Stimulated activated naive B cell treated with anti-CD40 and anti-IgM and Interleukin-4, amounts not matched to agents 10 μg/mL and 1 μg/mL and 100 μg/mL, for 72 hours (primary cell): Measurements from ENCODE around the gene PARP8.
"Not testable (repeated sequence)": the region's sequence is repeated elsewhere in the genome, so short reads cannot be mapped to it uniquely, and the experiment has no call there.

Experiments used
- ATAC-seq, 2 donors: fragments of 150-1000 bp; cut with Tn5 transposase; replicated peaks; 2 replicates each; pipeline ENCODE4 v1.10.0; 2021; ENCODE audit warnings: moderate library complexity in 1 of 2
- DNase-seq: peaks from one replicate; pipeline ENCODE4 v3.0.0; 2021
- H3K27ac Mint-ChIP-seq: one replicate; pipeline ENCODE4 v1.8.0; 2022; ENCODE audit warnings: mild to moderate bottlenecking, mixed read lengths
- H3K27me3 Mint-ChIP-seq, 2 donors: one replicate each; pipeline ENCODE4 v1.8.0; 2022; ENCODE audit warnings: mixed read lengths in 2 of 2
- H3K36me3 Mint-ChIP-seq, 2 donors: one replicate each; pipeline ENCODE4 v1.8.0; 2022; ENCODE audit warnings: mixed read lengths in 2 of 2, mild to moderate bottlenecking in 1 of 2
- H3K4me1 Mint-ChIP-seq, 2 donors: one replicate each; pipeline ENCODE4 v1.8.0; 2022; ENCODE audit warnings: mixed read lengths in 2 of 2, mild to moderate bottlenecking in 1 of 2
- H3K4me3 Mint-ChIP-seq, 2 donors: one replicate each; pipeline ENCODE4 v1.8.0; 2022; ENCODE audit warnings: mild to moderate bottlenecking in 2 of 2, mixed read lengths in 2 of 2, moderate library complexity in 1 of 2
- H3K9me3 Mint-ChIP-seq, 2 donors: one replicate each; pipeline ENCODE4 v1.8.0; 2022; ENCODE audit warnings: mixed read lengths in 2 of 2, mild to moderate bottlenecking in 1 of 2

PARP8 gene

DNA sequence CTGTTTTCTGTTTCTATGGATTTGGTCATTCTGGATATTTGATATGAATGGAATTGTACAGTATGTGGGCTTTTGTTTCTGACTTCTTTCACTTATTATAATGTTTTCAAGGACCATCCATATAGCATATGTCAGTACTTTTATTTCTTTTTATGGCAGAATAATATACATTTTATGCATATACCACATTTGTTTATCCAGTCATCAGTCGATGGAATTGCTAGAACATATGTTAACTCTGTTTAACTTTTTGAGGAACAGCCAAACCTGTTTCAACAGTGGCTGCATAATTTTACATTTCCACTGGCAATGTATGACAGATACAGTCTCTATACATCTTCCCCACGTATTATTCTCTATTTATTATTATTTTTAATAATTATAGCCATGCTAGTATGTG lies 131.6 kb downstream of the PARP8 start:
- DNase-seq (no peak), ATAC-seq (no peak)
- Mint-ChIP-seq H3K36me3 (peaks cover 32 to 47% of the 10 kb centered on the region in 2 donors), H3K27me3 (no peaks in the 10 kb centered on the region), H3K4me3 (no peak overlapping the region), H3K27ac (no peak overlapping the region), H3K4me1 (peaks cover 0 to 5% of the 10 kb centered on the region in 2 donors), H3K9me3 (peaks cover 2 to 11% of the 10 kb centered on the region in 2 donors)

DNA sequence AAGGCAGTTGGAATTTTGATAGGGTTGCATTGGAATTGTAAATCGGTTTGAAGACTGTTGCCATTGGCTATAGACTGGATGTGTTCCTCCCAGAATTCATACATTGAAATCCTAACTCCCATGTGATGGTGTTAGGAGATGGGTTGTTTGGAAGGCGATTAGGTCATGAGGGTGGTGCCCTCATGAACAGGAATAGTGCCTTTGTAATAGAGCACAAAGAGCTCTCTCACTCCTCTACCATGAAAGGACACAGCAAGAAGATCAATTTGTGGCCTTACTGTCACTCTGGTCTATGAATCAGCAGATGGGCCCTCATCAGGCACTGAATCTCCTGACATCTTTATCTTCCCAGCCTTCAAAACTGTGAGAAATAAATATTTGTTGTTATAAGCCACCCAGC lies 133.2 kb downstream of the PARP8 start:
- DNase-seq (no peak), ATAC-seq (no peak)
- peaks cover 0 to 5% of the 10 kb centered on the region in 2 donors for H3K4me1 Mint-ChIP-seq
- H3K9me3 Mint-ChIP-seq, result peaks cover 7 to 18% of the 10 kb centered on the region in 2 donors
- H3K36me3 Mint-ChIP-seq, result peaks cover 43 to 59% of the 10 kb centered on the region in 2 donors
- no peak overlapping the region for H3K4me3 Mint-ChIP-seq
- no peak overlapping the region for H3K27ac Mint-ChIP-seq
- H3K27me3 Mint-ChIP-seq, result no peaks in the 10 kb centered on the region

DNA sequence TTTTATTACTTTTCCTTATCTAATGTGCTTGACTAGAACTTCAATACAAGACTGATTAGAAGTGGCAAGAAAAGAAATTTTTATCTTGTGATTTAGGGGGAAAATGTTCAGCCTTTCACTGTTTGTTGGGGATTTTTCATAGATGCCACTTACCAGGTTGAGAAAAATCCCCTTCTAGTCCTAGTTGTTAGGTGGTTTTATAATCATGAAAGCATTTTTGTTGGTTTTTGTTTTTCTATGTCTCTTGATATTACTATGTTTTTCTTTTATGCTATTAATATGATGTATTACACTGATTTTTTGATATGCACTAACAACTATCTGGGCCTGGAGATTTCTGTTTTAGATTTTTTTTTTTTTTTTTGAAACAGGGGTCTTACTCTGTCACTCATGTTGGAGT lies 134.0 kb downstream of the PARP8 start:
- peak in 1 of 2 donors; percentile 41 for ATAC-seq
- H3K27ac Mint-ChIP-seq, result no peak overlapping the region
- peaks cover 7 to 18% of the 10 kb centered on the region in 2 donors for H3K9me3 Mint-ChIP-seq
- H3K27me3 Mint-ChIP-seq, result no peaks in the 10 kb centered on the region
- H3K4me1 Mint-ChIP-seq, result peaks cover 2 to 5% of the 10 kb centered on the region in 2 donors
- peaks cover 38 to 51% of the 10 kb centered on the region in 2 donors for H3K36me3 Mint-ChIP-seq
- DNase-seq, result no peak
- H3K4me3 Mint-ChIP-seq, result no peak overlapping the region

DNA sequence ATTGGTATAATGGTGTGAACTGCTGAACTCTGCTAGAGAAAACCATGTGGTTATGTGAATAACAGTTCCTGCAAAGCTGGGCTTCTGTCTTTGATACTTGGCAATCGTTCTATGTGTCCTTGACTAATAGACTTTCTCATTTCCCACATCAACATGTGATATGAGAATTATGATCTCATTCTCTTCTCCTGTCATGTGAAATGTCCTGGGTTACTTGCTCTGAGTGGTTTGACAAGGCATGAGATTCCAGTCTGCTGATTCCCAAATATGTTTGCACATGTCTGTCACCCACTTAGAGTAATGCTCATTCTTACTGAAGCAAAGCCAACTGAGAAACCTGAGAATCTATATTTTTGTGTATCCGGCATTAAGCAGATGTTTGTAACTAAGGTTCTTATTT lies 141.2 kb downstream of the PARP8 start:
- ATAC-seq (no peak), DNase-seq (no peak)
- H3K4me1 Mint-ChIP-seq, result peaks cover 3 to 9% of the 10 kb centered on the region in 2 donors
- no peak overlapping the region for H3K4me3 Mint-ChIP-seq
- peaks cover 14% of the 10 kb centered on the region in 2 donors for H3K9me3 Mint-ChIP-seq
- peaks cover 46 to 55% of the 10 kb centered on the region in 2 donors for H3K36me3 Mint-ChIP-seq
- no peak overlapping the region for H3K27ac Mint-ChIP-seq
- no peaks in the 10 kb centered on the region for H3K27me3 Mint-ChIP-seq

DNA sequence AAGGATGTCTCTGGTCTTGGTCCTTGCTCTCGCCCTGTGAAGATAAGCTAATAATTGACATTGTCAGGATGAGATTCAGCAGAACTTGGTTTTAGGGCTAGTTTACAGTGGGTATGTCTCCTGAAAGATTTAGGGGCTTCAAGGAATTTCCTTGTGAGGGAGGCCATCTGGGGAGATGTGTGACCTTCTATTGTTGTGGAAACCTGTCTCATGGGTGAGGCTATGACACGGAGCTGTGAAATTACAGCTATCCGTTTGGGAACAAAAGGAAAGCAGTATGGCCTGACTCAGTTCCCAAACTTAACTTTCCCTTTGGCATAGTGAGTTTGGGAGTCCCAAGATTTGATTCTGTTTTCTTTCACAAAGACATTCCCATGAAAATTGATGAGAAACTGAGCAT lies 142.0 kb downstream of the PARP8 start:
- H3K4me3 Mint-ChIP-seq, result no peak overlapping the region

DNA sequence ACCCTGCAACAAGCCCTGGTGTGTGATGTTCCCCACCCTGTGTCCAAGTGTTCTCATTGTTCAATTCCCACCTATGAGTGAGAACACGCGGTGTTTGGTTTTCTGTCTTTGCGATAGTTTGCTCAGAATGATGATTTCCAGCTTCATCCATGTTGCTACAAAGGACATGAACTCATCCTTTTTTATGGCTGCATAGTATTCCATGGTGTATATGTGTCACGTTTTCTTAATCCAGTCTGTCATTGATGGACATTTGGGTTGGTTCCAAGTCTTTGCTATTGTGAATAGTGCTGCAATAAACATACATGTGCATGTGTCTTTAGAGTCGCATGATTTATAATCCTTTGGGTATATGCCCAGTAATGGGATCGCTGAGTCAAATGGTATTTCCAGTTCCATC lies 145.3 kb downstream of the PARP8 start:
- H3K36me3 Mint-ChIP-seq, result peaks cover 29 to 37% of the 10 kb centered on the region in 2 donors
- H3K4me1 Mint-ChIP-seq, H3K27ac Mint-ChIP-seq, DNase-seq, H3K4me3 Mint-ChIP-seq, ATAC-seq, H3K27me3 Mint-ChIP-seq, H3K9me3 Mint-ChIP-seq: not testable (repeated sequence)

More for the DNA sequence above, 142.0 kb downstream of the PARP8 start:
- DNase-seq (no peak), ATAC-seq (no peak)
- Mint-ChIP-seq H3K27me3 (no peaks in the 10 kb centered on the region), H3K27ac (no peak overlapping the region), H3K36me3 (peaks cover 40 to 48% of the 10 kb centered on the region in 2 donors), H3K4me1 (peaks cover 3 to 9% of the 10 kb centered on the region in 2 donors), H3K9me3 (peaks cover 6 to 7% of the 10 kb centered on the region in 2 donors)

DNA sequence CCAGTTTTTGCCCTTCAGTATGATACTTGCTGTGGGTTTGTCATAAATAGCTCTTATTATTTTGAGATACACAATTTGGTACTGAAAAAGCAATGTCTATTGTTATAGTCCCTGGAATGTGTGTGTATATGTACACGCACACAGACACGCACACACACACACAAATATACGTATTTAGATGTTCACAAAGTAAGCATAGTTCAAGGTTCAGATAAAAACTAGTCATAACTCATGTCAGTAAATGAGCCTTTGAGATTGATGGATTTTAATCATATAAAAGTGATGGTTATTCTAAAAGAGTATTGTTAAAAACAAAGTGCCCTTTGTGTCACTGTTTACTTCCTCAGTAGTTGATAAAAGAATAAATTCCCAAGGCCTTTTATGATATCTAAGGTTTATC lies 147.3 kb downstream of the PARP8 start:
- peaks cover 20 to 30% of the 10 kb centered on the region in 2 donors for H3K36me3 Mint-ChIP-seq

DNA sequence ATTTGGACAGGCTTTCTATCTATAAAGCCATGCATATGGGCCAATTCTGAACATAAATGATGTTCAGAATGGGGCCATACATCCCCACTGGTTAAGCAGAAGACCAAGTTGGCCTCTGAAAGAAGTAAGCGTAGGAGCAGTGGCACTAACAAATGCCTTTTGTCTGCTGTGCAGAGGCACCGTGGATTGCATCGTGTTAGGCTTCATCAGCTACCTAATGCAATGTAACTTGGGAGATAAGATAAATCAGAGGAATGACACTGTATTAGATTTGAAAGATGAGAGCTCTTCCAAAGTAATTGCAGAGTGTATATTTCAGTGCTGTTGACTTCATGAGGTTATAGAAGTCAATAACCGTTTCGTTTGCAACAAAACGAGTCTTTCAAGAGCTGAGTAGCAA lies 148.1 kb downstream of the PARP8 start:
- no peak overlapping the region for H3K4me3 Mint-ChIP-seq
- ATAC-seq (no peak), DNase-seq (no peak)
- H3K36me3 Mint-ChIP-seq, result peaks cover 20 to 31% of the 10 kb centered on the region in 2 donors
- H3K27ac Mint-ChIP-seq, result no peak overlapping the region
- no peaks in the 10 kb centered on the region for H3K27me3 Mint-ChIP-seq
- H3K4me1 Mint-ChIP-seq, result no peaks in the 10 kb centered on the region
- H3K9me3 Mint-ChIP-seq, result peaks cover 0 to 5% of the 10 kb centered on the region in 2 donors

More for the DNA sequence above, 147.3 kb downstream of the PARP8 start:
- no peaks in the 10 kb centered on the region for H3K4me1 Mint-ChIP-seq
- H3K4me3 Mint-ChIP-seq, result no peak overlapping the region
- H3K27ac Mint-ChIP-seq, result no peak overlapping the region
- no peaks in the 10 kb centered on the region for H3K27me3 Mint-ChIP-seq
- DNase-seq, result no peak
- ATAC-seq, result no peak
- H3K9me3 Mint-ChIP-seq, result peaks cover 0 to 5% of the 10 kb centered on the region in 2 donors

DNA sequence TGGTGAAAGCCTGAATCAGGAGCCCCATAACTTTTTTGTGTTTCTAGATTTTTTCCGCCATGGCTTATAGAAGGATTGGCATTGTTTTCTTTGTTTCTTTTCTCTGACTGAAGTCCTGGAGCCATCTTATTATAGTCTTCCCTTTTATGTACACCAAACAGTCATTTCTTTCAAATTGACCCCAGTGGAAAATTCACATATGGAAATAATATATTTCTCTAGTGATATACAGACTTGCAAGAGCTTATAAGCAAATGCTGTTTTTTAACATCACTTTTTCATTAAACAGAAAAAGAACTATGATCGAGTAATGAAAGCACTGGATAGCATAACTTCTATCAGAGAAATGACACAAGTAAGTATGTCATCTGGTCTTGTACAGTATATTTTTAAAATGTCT lies 155.6 kb downstream of the PARP8 start:
- ATAC-seq (no peak), DNase-seq (no peak)
- Mint-ChIP-seq H3K27ac (no peak overlapping the region), H3K36me3 (peaks cover 11 to 45% of the 10 kb centered on the region in 2 donors), H3K4me3 (no peak overlapping the region), H3K9me3 (no peaks in the 10 kb centered on the region), H3K4me1 (peaks cover 0 to 6% of the 10 kb centered on the region in 2 donors), H3K27me3 (no peaks in the 10 kb centered on the region)

DNA sequence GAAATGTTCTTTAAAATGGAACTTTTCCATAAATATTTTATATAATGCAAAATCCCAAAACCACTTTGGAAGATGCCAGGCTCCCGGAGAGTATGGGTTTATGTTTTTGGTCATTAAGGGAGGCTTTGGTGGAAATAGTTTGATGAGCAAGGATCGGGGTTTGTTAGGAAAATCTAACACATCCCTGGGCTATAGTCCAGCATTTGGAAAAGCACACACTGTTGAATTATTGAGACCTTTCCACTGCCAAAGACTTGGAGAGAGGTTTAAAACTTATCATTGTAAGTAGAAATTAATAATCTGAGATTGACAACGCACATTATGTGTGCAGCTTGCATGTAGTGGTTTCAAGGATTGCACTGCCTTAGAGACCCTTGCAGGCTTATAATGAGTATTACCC lies 156.3 kb downstream of the PARP8 start:
- DNase-seq (no peak), ATAC-seq (no peak)
- Mint-ChIP-seq H3K4me1 (peaks cover 0 to 6% of the 10 kb centered on the region in 2 donors), H3K4me3 (no peak overlapping the region), H3K9me3 (no peaks in the 10 kb centered on the region), H3K27ac (no peak overlapping the region), H3K27me3 (no peaks in the 10 kb centered on the region), H3K36me3 (peaks cover 11 to 43% of the 10 kb centered on the region in 2 donors)

DNA sequence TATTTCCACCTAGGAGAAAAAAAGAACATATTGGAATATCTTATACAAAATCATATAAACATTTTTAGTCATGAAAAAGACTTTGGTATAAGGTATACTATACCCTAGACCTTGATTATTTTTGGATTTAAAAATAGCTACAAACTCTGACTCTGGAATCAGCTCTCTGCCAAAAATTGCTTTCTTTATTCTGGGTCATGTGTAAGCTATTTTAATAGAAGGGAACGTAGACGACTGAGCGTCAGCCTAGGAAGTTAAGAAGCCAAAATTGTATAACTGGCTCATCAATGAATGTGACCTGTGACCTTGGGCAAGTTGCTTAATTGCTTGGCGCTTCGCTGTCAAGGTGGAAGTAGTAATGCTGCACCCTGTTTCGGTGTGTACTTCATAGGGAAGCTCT lies 157.1 kb downstream of the PARP8 start:
- no peak overlapping the region for H3K4me3 Mint-ChIP-seq
- no peaks in the 10 kb centered on the region for H3K27me3 Mint-ChIP-seq
- peaks cover 0 to 10% of the 10 kb centered on the region in 2 donors for H3K4me1 Mint-ChIP-seq
- H3K27ac Mint-ChIP-seq, result no peak overlapping the region
- no peaks in the 10 kb centered on the region for H3K9me3 Mint-ChIP-seq
- no peak for ATAC-seq
- DNase-seq, result no peak
- H3K36me3 Mint-ChIP-seq, result peaks cover 13 to 46% of the 10 kb centered on the region in 2 donors

DNA sequence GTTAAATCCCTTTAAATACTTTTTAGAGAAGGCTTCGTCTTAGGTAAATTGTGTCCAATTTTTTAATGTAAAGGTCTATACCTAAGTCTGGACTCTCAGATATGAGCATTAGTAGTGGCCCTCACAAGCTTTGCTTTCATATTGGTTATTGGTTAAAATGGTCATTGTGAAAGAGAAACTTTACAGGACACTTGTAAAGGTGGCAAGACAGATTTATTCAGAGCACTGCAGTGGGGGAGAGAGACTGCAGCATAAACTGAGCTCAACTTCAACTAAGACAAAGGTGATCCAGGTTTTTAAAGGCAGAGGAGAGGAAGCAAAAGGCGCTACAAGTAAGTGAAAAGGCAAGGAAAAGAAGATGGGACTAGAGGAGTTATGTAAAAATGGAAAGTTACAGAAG lies 157.7 kb downstream of the PARP8 start:
- Mint-ChIP-seq H3K4me3 (no peak overlapping the region), H3K36me3 (peaks cover 16 to 50% of the 10 kb centered on the region in 2 donors), H3K27me3 (no peaks in the 10 kb centered on the region), H3K4me1 (peaks cover 0 to 10% of the 10 kb centered on the region in 2 donors), H3K9me3 (no peaks in the 10 kb centered on the region), H3K27ac (no peak overlapping the region)
- ATAC-seq (no peak), DNase-seq (no peak)

DNA sequence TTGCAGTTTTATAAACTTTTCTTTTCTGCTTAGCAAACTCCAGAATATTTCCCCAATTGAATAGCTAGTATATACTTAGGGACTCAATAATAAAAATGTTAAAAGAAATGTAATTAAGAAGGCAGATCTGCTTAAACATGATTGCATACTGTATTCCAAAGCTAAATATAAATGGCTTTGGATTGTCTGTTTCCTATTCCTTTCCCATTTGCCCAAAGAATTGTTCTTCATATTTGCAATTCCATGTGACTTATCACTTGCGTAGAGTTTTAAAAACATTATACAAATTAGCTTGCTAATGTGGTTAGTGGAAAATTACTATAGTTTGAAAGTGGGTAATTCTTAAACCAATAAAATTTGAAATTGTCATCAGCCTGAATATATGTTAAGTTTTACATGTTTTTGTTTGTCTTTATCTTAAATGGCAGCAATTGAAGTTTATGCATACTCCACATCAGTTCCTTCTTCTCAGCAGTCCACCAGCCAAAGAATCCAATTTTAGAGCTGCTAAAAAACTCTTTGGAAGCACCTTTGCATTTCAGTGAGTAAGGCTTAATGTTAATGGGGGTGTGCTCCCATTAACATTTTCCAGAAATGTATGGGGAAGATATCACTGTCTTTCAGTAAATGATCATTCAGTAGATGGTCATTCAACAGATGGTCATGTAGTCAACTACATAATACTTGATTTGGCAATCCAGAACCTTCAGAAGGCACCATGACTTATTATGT lies 161.2 kb downstream of the PARP8 start:
- Mint-ChIP-seq H3K27me3 (no peaks in the 10 kb centered on the region), H3K36me3 (peaks cover 12 to 31% of the 10 kb centered on the region in 2 donors), H3K27ac (no peak overlapping the region), H3K9me3 (no peaks in the 10 kb centered on the region), H3K4me1 (peaks cover 0 to 10% of the 10 kb centered on the region in 2 donors), H3K4me3 (no peak overlapping the region)
- DNase-seq (no peak), ATAC-seq (no peak)

DNA sequence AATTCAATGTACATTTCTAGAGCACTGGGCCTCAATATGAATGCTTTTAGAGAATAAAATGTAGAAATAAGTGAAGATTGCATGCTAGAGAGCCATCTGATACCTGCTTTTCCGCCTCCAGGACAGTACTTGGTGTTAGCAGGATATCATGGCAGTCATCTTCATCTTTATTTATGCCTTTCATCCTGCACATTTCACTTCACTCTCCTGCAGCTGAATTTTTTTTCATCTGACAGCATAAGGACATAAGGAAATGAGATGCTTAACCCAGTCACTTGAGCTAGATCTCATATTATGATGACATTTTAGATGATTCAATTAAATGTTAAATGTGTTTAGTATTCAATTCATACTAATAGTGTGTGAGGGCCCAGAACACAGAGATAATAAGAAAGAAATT lies 162.6 kb downstream of the PARP8 start:
- no peak overlapping the region for H3K4me3 Mint-ChIP-seq
- no peaks in the 10 kb centered on the region for H3K9me3 Mint-ChIP-seq
- H3K36me3 Mint-ChIP-seq, result peaks cover 16 to 30% of the 10 kb centered on the region in 2 donors
- peaks cover 0 to 10% of the 10 kb centered on the region in 2 donors for H3K4me1 Mint-ChIP-seq
- no peak overlapping the region for H3K27ac Mint-ChIP-seq
- ATAC-seq (no peak), DNase-seq (no peak)
- H3K27me3 Mint-ChIP-seq, result no peaks in the 10 kb centered on the region

DNA sequence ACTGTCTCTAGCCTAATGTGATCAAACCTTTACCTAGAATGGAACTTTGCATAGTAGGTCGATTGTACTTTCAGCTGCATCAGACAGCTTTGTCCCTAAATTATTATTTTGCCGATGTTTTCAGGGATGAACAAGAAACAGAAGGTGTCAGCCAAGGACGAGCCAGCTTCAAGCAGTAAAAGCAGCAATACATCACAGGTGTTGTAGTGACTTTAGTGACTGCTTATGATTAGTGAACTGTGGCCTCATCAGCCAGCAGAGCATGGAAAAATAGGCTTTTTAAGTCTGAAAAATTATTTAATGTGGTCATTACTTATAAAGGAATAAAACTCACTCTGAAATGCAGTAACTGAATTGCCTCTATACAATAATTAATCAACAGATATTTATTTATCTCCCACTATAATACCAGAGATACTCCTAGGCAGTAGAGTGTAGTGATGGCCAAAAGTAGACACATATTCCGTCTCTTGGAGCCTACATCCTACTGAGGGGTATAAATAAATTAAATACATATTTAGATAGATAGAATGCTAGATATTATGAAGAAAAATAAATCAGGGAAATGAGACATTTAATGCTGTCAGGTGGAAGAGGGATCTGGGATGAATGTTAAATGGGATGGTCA lies 166.3 kb downstream of the PARP8 start:
- Mint-ChIP-seq H3K36me3 (peaks cover 14 to 31% of the 10 kb centered on the region in 2 donors), H3K27me3 (no peaks in the 10 kb centered on the region), H3K27ac (no peak overlapping the region), H3K4me1 (peaks cover 0 to 4% of the 10 kb centered on the region in 2 donors), H3K4me3 (no peak overlapping the region), H3K9me3 (no peaks in the 10 kb centered on the region)
- DNase-seq (no peak), ATAC-seq (no peak)
